22Rv1 (cell line): ENCODE data around the gene IKZF1.

Source experiments
- CTCF ChIP-seq: fragments of 450-650 bp; IDR thresholded peaks from 2 replicates; pipeline ENCODE4 v1.5.1; 2017; ENCODE audit warnings: mild to moderate bottlenecking
- ZFX ChIP-seq: fragments of 450-650 bp; IDR thresholded peaks from 2 replicates; pipeline ENCODE4 v1.6.1; 2017; ENCODE audit warnings: antibody characterized with exemption, borderline replicate concordance

- no peak for TF ChIP-seq ZFX
- TF ChIP-seq CTCF = no peak
Observed at GRCh38 chr7:50372923-50373322, 68.4 kb downstream of the IKZF1 start.
